ENCODE data around the gene ARFIP1. TPM values are rescaled to one million over a fixed set of nuclear protein-coding genes. Genes with fewer than 3 reads are reported as not detected.
A peak's percentile ranks its signal among the peaks of the same experiment; 100 is the strongest.

Gene ARFIP1
- total RNA-seq, 6 experiments from 2014 or later = 34.8 to 44.3 (median 37.7) TPM

- no peak overlapping the region for H3K4me3 Mint-ChIP-seq
- no peaks in the 10 kb centered on the region for H3K36me3 Mint-ChIP-seq (ENCODE audit: low read depth)
These were observed 159.9 kb downstream of the ARFIP1 start for GRCh38 chr4:152939621-152940020.

GRCh38 chr4:152940461-152940860 lies 160.7 kb downstream of the ARFIP1 start:
- Mint-ChIP-seq H3K27me3 (ENCODE audit: insufficient read depth) (peaks cover 12% of the 10 kb centered on the region), H3K4me1 (ENCODE audit: low read depth) (peaks cover 29% of the 10 kb centered on the region), H3K27ac (no peak overlapping the region), H3K4me3 (no peak overlapping the region), H3K36me3 (ENCODE audit: low read depth) (no peaks in the 10 kb centered on the region), H3K9me3 (no peaks in the 10 kb centered on the region)
- DNase-seq = no peak
- no peak for TF ChIP-seq CTCF (IDR thresholded peaks at IDR 0.05)

More at GRCh38 chr4:152939621-152940020, 159.9 kb downstream of the ARFIP1 start:
- DNase-seq = no peak
- no peaks in the 10 kb centered on the region for H3K9me3 Mint-ChIP-seq
- no peak for TF ChIP-seq CTCF (IDR thresholded peaks at IDR 0.05)
- no peak overlapping the region for H3K27ac Mint-ChIP-seq
- peaks cover 13% of the 10 kb centered on the region for H3K27me3 Mint-ChIP-seq (ENCODE audit: insufficient read depth)
- H3K4me1 Mint-ChIP-seq (ENCODE audit: low read depth) = peaks cover 26% of the 10 kb centered on the region

GRCh38 chr4:152941411-152941810 lies 161.7 kb downstream of the ARFIP1 start:
- TF ChIP-seq CTCF (IDR thresholded peaks at IDR 0.05) = no peak
- H3K9me3 Mint-ChIP-seq = no peaks in the 10 kb centered on the region
- DNase-seq = no peak
- no peak overlapping the region for H3K4me3 Mint-ChIP-seq
- H3K4me1 Mint-ChIP-seq (ENCODE audit: low read depth) = peaks cover 29% of the 10 kb centered on the region
- H3K36me3 Mint-ChIP-seq (ENCODE audit: low read depth) = no peaks in the 10 kb centered on the region
- H3K27ac Mint-ChIP-seq = no peak overlapping the region
- peaks cover 9% of the 10 kb centered on the region for H3K27me3 Mint-ChIP-seq (ENCODE audit: insufficient read depth)

- peaks cover 9% of the 10 kb centered on the region for H3K27me3 Mint-ChIP-seq (ENCODE audit: insufficient read depth)
- no peak for DNase-seq
- H3K4me3 Mint-ChIP-seq = no peak overlapping the region
- no peaks in the 10 kb centered on the region for H3K36me3 Mint-ChIP-seq (ENCODE audit: low read depth)
- peaks cover 29% of the 10 kb centered on the region for H3K4me1 Mint-ChIP-seq (ENCODE audit: low read depth)
- TF ChIP-seq CTCF (IDR thresholded peaks at IDR 0.05) = no peak
- no peaks in the 10 kb centered on the region for H3K9me3 Mint-ChIP-seq
- H3K27ac Mint-ChIP-seq = no peak overlapping the region
These were observed 162.6 kb downstream of the ARFIP1 start for GRCh38 chr4:152942346-152942745.

- TF ChIP-seq CTCF (IDR thresholded peaks at IDR 0.05) = no peak
- no peaks in the 10 kb centered on the region for H3K9me3 Mint-ChIP-seq
- DNase-seq = peak; percentile 78
- H3K4me1 Mint-ChIP-seq (ENCODE audit: low read depth) = peaks cover 21% of the 10 kb centered on the region
- H3K4me3 Mint-ChIP-seq = peak overlapping the region; percentile 15
- no peaks in the 10 kb centered on the region for H3K36me3 Mint-ChIP-seq (ENCODE audit: low read depth)
- peak overlapping the region; percentile 63 for H3K27ac Mint-ChIP-seq
- H3K27me3 Mint-ChIP-seq (ENCODE audit: insufficient read depth) = peaks cover 9% of the 10 kb centered on the region
These were observed 163.9 kb downstream of the ARFIP1 start for GRCh38 chr4:152943672-152944071.
